ENCODE measurements around the gene COBL.

COBL gene

GRCh38 chr7:51111241-51111940 is 205.2 kb downstream of the COBL start:
- no peak for DNase-seq

GRCh38 chr7:51108134-51108533 is 208.5 kb downstream of the COBL start:
- no peak for DNase-seq

GRCh38 chr7:51104278-51104677 is 212.3 kb downstream of the COBL start:
- no peak for DNase-seq

GRCh38 chr7:51103718-51104117 is 212.9 kb downstream of the COBL start:
- DNase-seq, result no peak

GRCh38 chr7:51102828-51103227 is 213.8 kb downstream of the COBL start:
- DNase-seq, result no peak

GRCh38 chr7:51101111-51101757 is 215.4 kb downstream of the COBL start:
- no peak for DNase-seq

GRCh38 chr7:51090411-51090810 is 226.2 kb downstream of the COBL start:
- no peak for DNase-seq

- DNase-seq, result no peak
Measured at GRCh38 chr7:51085034-51085692, 231.4 kb downstream of the COBL start.

GRCh38 chr7:51084121-51084520 is 232.5 kb downstream of the COBL start:
- no peak for DNase-seq

- no peak for DNase-seq
Measured at GRCh38 chr7:51082940-51083533, 233.6 kb downstream of the COBL start.

GRCh38 chr7:51082096-51082840 is 234.3 kb downstream of the COBL start:
- no peak for DNase-seq

GRCh38 chr7:51081270-51081890 is 235.2 kb downstream of the COBL start:
- no peak for DNase-seq

- no peak for DNase-seq
Measured at GRCh38 chr7:51080622-51081269, 235.9 kb downstream of the COBL start.

- DNase-seq, result no peak
Measured at GRCh38 chr7:51080216-51080615, 236.4 kb downstream of the COBL start.

GRCh38 chr7:51079494-51079893 is 237.1 kb downstream of the COBL start:
- no peak for DNase-seq

- no peak for DNase-seq
Measured at GRCh38 chr7:51078653-51079052, 238.0 kb downstream of the COBL start.

- no peak for DNase-seq
Measured at GRCh38 chr7:51077987-51078370, 238.6 kb downstream of the COBL start.

- no peak for DNase-seq
Measured at GRCh38 chr7:51077316-51077986, 239.2 kb downstream of the COBL start.

GRCh38 chr7:51075681-51076580 is 240.7 kb downstream of the COBL start:
- DNase-seq, result no peak

- DNase-seq, result no peak
Measured at GRCh38 chr7:51073171-51073570, 243.4 kb downstream of the COBL start.
